Retinal pigment epithelial cell (primary cell): ENCODE measurements around the gene PLEKHG5.

ENCODE experiments used
- DNase-seq: peaks from one replicate; pipeline ENCODE4 v3.0.0-alpha.2; 2010; ENCODE audit warnings: low read depth
- H3K4me3 ChIP-seq: 2 replicates; pipeline ENCODE4 v1.5.1; 2011; ENCODE audit warnings: mild to moderate bottlenecking, low read length, control low read depth, moderate library complexity
- TF ChIP-seq, protein P1 (sequence below): conservative IDR thresholded peaks from 2 replicates; pipeline ENCODE4 v1.5.1; 2011; ENCODE audit warnings: low read depth, low read length, control low read depth, inconsistent platforms

Gene PLEKHG5

DNA sequence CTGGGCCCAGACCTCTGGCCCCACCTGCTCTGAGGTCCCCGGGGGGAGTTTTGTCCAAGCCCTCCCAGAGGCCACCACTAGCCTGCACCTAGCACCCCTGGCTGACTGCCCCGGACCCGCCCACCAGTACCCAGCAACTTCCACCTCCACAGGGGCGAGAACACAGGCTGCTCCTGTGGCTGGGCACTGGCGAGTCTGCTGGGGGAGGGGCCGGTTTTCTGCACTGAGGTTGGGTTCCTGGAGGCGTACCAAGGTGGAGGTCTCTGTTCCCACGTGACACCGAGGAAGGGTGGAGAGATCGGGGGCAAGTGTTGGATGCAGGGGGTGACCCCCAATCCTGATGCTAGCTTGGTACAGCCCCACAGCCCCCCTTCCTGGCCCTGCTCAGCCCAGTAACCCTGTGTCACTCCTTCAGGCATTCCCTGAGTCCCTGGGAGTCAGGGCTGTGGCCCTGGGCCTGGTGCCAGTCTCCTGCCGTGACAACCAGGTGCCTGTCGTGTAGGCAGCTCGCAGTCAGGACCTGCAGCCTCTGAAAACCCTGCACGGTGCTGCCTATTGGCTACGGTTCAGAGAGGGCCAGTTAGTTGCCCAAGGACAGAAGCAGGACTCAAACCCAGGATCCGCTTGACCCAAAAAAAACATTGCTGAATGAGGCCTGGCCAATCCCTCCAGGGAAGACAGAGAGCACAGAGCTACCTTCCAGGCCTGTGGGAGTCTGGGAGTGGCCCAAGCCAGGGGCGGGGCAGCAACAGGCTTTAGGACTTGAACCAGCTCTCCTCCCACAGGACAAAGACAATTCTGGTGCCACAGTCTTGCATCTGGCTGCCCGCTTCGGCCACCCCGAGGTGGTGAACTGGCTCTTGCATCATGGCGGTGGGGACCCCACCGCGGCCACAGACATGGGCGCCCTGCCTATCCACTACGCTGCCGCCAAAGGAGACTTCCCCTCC lies 63.8 kb downstream of the PLEKHG5 start:
- no peak overlapping the region for H3K4me3 ChIP-seq
- TF ChIP-seq, protein P1, sequence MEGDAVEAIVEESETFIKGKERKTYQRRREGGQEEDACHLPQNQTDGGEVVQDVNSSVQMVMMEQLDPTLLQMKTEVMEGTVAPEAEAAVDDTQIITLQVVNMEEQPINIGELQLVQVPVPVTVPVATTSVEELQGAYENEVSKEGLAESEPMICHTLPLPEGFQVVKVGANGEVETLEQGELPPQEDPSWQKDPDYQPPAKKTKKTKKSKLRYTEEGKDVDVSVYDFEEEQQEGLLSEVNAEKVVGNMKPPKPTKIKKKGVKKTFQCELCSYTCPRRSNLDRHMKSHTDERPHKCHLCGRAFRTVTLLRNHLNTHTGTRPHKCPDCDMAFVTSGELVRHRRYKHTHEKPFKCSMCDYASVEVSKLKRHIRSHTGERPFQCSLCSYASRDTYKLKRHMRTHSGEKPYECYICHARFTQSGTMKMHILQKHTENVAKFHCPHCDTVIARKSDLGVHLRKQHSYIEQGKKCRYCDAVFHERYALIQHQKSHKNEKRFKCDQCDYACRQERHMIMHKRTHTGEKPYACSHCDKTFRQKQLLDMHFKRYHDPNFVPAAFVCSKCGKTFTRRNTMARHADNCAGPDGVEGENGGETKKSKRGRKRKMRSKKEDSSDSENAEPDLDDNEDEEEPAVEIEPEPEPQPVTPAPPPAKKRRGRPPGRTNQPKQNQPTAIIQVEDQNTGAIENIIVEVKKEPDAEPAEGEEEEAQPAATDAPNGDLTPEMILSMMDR, result no peak
- no peak for DNase-seq

GRCh38 chr1:6426972-6427350 lies 64.5 kb downstream of the PLEKHG5 start:
- no peak overlapping the region for H3K4me3 ChIP-seq
- TF ChIP-seq, protein P1, result no peak
- no peak for DNase-seq

- TF ChIP-seq, protein P1, result no peak
- H3K4me3 ChIP-seq, result no peak overlapping the region
- DNase-seq, result no peak
These were observed 65.0 kb downstream of the PLEKHG5 start for GRCh38 chr1:6426277-6426971.

GRCh38 chr1:6425658-6426057 lies 65.8 kb downstream of the PLEKHG5 start:
- H3K4me3 ChIP-seq, result no peak overlapping the region
- TF ChIP-seq, protein P1, result no peak
- DNase-seq, result no peak

- no peak for DNase-seq
- TF ChIP-seq, protein P1, result no peak
- no peak within 1 kb of the TSS for H3K4me3 ChIP-seq
These were observed 66.6 kb downstream of the PLEKHG5 start, which contains the start of gene ESPN for GRCh38 chr1:6424619-6425593. ESPN (plus strand) TSS chr1:6424776; CDS start chr1:6424956, 180 bp downstream.

- DNase-seq, result no peak
- no peak overlapping the region for H3K4me3 ChIP-seq
- TF ChIP-seq, protein P1, result no peak
These were observed 67.4 kb downstream of the PLEKHG5 start for GRCh38 chr1:6424000-6424565.
